ENCODE results near the gene PAX5.

PAX5 gene

GRCh38 chr9:36892279-36892678 is 141.8 kb downstream of the PAX5 start:
- DNase-seq (ENCODE audit: low read depth, low spot score), result no peak
- no peak overlapping the region for H3K4me3 ChIP-seq (ENCODE audit: low read depth, low read length)
- TF ChIP-seq CTCF (IDR thresholded peaks at IDR 0.05; ENCODE audit: low read depth, low read length), result no peak
- in situ Hi-C loops (cut with HindIII; ENCODE audit: low sequenced_read_pairs), result no loop called here

GRCh38 chr9:36891341-36891811 is 142.7 kb downstream of the PAX5 start:
- in situ Hi-C loops (cut with HindIII; ENCODE audit: low sequenced_read_pairs), result no loop called here
- no peak overlapping the region for H3K4me3 ChIP-seq (ENCODE audit: low read depth, low read length)
- no peak for DNase-seq (ENCODE audit: low read depth, low spot score)
- TF ChIP-seq CTCF (IDR thresholded peaks at IDR 0.05; ENCODE audit: low read depth, low read length), result no peak

- no peak overlapping the region for H3K4me3 ChIP-seq (ENCODE audit: low read depth, low read length)
- in situ Hi-C loops (cut with HindIII; ENCODE audit: low sequenced_read_pairs), result no loop called here
- TF ChIP-seq CTCF (IDR thresholded peaks at IDR 0.05; ENCODE audit: low read depth, low read length), result no peak
- DNase-seq (ENCODE audit: low read depth, low spot score), result no peak
Measured at GRCh38 chr9:36889844-36890243, 144.2 kb downstream of the PAX5 start.

GRCh38 chr9:36888551-36888950 is 145.5 kb downstream of the PAX5 start:
- DNase-seq (ENCODE audit: low read depth, low spot score), result no peak
- in situ Hi-C loops (cut with HindIII; ENCODE audit: low sequenced_read_pairs), result no loop called here
- no peak overlapping the region for H3K4me3 ChIP-seq (ENCODE audit: low read depth, low read length)
- no peak for TF ChIP-seq CTCF (IDR thresholded peaks at IDR 0.05; ENCODE audit: low read depth, low read length)

- no peak for TF ChIP-seq CTCF (IDR thresholded peaks at IDR 0.05; ENCODE audit: low read depth, low read length)
- in situ Hi-C loops (cut with HindIII; ENCODE audit: low sequenced_read_pairs), result no loop called here
- no peak for DNase-seq (ENCODE audit: low read depth, low spot score)
- H3K4me3 ChIP-seq (ENCODE audit: low read depth, low read length), result no peak overlapping the region
Measured at GRCh38 chr9:36884721-36885120, 149.3 kb downstream of the PAX5 start.

GRCh38 chr9:36882594-36882993 is 151.5 kb downstream of the PAX5 start:
- DNase-seq (ENCODE audit: low read depth, low spot score), result no peak
- in situ Hi-C loops (cut with HindIII; ENCODE audit: low sequenced_read_pairs), result no loop called here
- no peak for TF ChIP-seq CTCF (IDR thresholded peaks at IDR 0.05; ENCODE audit: low read depth, low read length)
- no peak overlapping the region for H3K4me3 ChIP-seq (ENCODE audit: low read depth, low read length)

Measured in astrocyte of the spinal cord (primary cell).